Keratinocyte (primary cell): Measurements from ENCODE around the gene SH3PXD2B.

ENCODE experiments used
- CTCF ChIP-seq, 3 experiments: IDR thresholded peaks in 1 of 3; conservative IDR thresholded peaks in 1 of 3; optimal IDR thresholded peaks in 1 of 3; 2 replicates in 2 of 3; 3 replicates in 1 of 3; pipeline versions ENCODE3 to v1.5.1; 2011; ENCODE audit warnings: low read length in 3 of 3, mild to moderate bottlenecking in 3 of 3, moderate library complexity in 2 of 3, control low read depth in 1 of 3, inconsistent platforms in 1 of 3; ENCODE audit not compliant: insufficient read depth in 2 of 3; ENCODE audit errors: extremely low read depth in 1 of 3
- EZH2 ChIP-seq: IDR thresholded peaks from one replicate; pipeline ENCODE4 v1.6.1; 2012; ENCODE audit warnings: inconsistent platforms, mild to moderate bottlenecking, low read length, moderate library complexity

GRCh38 chr5:172407822-172408221, 46.5 kb downstream of the SH3PXD2B start:
- TF ChIP-seq CTCF (optimal IDR thresholded peaks at IDR 0.05 in 1 of 3, IDR thresholded peaks at IDR 0.05 in 1 of 3, conservative IDR thresholded peaks at IDR 0.05 in 1 of 3; ENCODE audit: extremely low read depth in 1 of 3, insufficient read depth in 2 of 3, low read length in 3 of 3) (no peak), EZH2 (no peak)
